DOHH2 (cell line): ENCODE measurements around the gene NUAK2.

Experiments
- H3F3A ChIP-seq: fragments of 200-600 bp; sonication (generic), shearing (Covaris generic); 2 replicates; pipeline ENCODE4 v1.6.0; 2016; ENCODE audit warnings: antibody characterized with exemption, mild to moderate bottlenecking; ENCODE audit not compliant: control insufficient read depth, insufficient read depth
- H3K27ac ChIP-seq: fragments of 200-600 bp; sonication (generic); 2 replicates; pipeline ENCODE4 v1.5.1; 2014; ENCODE audit warnings: low read depth, mild to moderate bottlenecking, low read length, moderate library complexity
- H3K27me3 ChIP-seq: fragments of 200-600 bp; sonication (generic); 2 replicates; pipeline ENCODE4 v1.6.1; 2014; ENCODE audit warnings: mild to moderate bottlenecking, low read length, mixed read lengths; ENCODE audit not compliant: control insufficient read depth
- H3K36me3 ChIP-seq: fragments of 200-600 bp; sonication (generic); 2 replicates; pipeline ENCODE4 v1.6.1; 2014; ENCODE audit warnings: mild to moderate bottlenecking, low read length, moderate library complexity, mixed read lengths; ENCODE audit not compliant: control insufficient read depth
- H3K4me1 ChIP-seq: fragments of 200-600 bp; sonication (generic); 2 replicates; pipeline ENCODE4 v1.6.1; 2014; ENCODE audit warnings: mild to moderate bottlenecking, low read length, mixed read lengths; ENCODE audit not compliant: control insufficient read depth
- H3K4me2 ChIP-seq: fragments of 200-600 bp; sonication (generic); 2 replicates; pipeline ENCODE4 v1.6.0; 2014; ENCODE audit warnings: mild to moderate bottlenecking, low read length, moderate library complexity
- H3K4me3 ChIP-seq: fragments of 200-600 bp; sonication (generic); 2 replicates; pipeline ENCODE4 v1.5.1; 2014; ENCODE audit warnings: mild to moderate bottlenecking, low read length, mixed read lengths
- H3K79me2 ChIP-seq: fragments of 200-600 bp; sonication (generic); 2 replicates; pipeline ENCODE4 v1.6.1; 2014; ENCODE audit warnings: mild to moderate bottlenecking, low read length, mixed read lengths; ENCODE audit not compliant: control insufficient read depth
- H3K9me2 ChIP-seq: fragments of 200-600 bp; sonication (generic); replicated peaks from 2 replicates; pipeline ENCODE4 v1.6.1; 2014; ENCODE audit warnings: mild to moderate bottlenecking, low read length, mixed read lengths; ENCODE audit not compliant: control insufficient read depth
- H3K9me3 ChIP-seq: fragments of 200-600 bp; sonication (generic); 2 replicates; pipeline ENCODE4 v1.6.1; 2014; ENCODE audit warnings: antibody characterized with exemption, low read length, mixed read lengths; ENCODE audit not compliant: control insufficient read depth, insufficient read depth
- H4K20me1 ChIP-seq: fragments of 200-600 bp; sonication (generic); 2 replicates; pipeline ENCODE4 v1.6.0; 2014; ENCODE audit warnings: low read depth, mild to moderate bottlenecking, antibody characterized with exemption, low read length, moderate library complexity; ENCODE audit not compliant: control insufficient read depth, insufficient read depth
- CTCF ChIP-seq: fragments of 200-600 bp; sonication (generic); IDR thresholded peaks from one replicate; pipeline ENCODE4 v1.5.1; 2014; ENCODE audit warnings: antibody characterized with exemption, mild to moderate bottlenecking, low read depth, low read length; ENCODE audit not compliant: poor library complexity, severe bottlenecking
- EZH2phosphoT487 ChIP-seq: fragments of 200-600 bp; sonication (generic); IDR thresholded peaks from 2 replicates; pipeline ENCODE4 v1.6.1; 2017; ENCODE audit warnings: borderline replicate concordance, mild to moderate bottlenecking, antibody characterized with exemption, low read length, moderate library complexity, mixed read lengths

NUAK2 gene

GRCh38 chr1:205339717-205340116, 18.2 kb upstream of the NUAK2 start:
- Histone ChIP-seq H3K4me1 (no peaks in the 10 kb centered on the region), H3K4me3 (no peak overlapping the region), H3K79me2 (no peaks in the 10 kb centered on the region), H3K27ac (no peak overlapping the region), H3K27me3 (peaks cover 38% of the 10 kb centered on the region), H4K20me1 (no peaks in the 10 kb centered on the region), H3K9me2 (no peaks in the 10 kb centered on the region), H3K9me3 (no peaks in the 10 kb centered on the region), H3K36me3 (no peaks in the 10 kb centered on the region), H3K4me2 (no peak overlapping the region), H3F3A (no peaks in the 10 kb centered on the region)
- no peak for TF ChIP-seq CTCF

GRCh38 chr1:205339197-205339702, 17.7 kb upstream of the NUAK2 start:
- Histone ChIP-seq H3K27ac (no peak overlapping the region), H3K9me2 (no peaks in the 10 kb centered on the region), H3K4me2 (no peak overlapping the region), H4K20me1 (no peaks in the 10 kb centered on the region), H3K27me3 (peaks cover 38% of the 10 kb centered on the region), H3K4me3 (no peak overlapping the region), H3K36me3 (no peaks in the 10 kb centered on the region), H3F3A (no peaks in the 10 kb centered on the region), H3K9me3 (no peaks in the 10 kb centered on the region), H3K79me2 (no peaks in the 10 kb centered on the region), H3K4me1 (no peaks in the 10 kb centered on the region)
- TF ChIP-seq EZH2phosphoT487 (no peak), CTCF (no peak)

DNA sequence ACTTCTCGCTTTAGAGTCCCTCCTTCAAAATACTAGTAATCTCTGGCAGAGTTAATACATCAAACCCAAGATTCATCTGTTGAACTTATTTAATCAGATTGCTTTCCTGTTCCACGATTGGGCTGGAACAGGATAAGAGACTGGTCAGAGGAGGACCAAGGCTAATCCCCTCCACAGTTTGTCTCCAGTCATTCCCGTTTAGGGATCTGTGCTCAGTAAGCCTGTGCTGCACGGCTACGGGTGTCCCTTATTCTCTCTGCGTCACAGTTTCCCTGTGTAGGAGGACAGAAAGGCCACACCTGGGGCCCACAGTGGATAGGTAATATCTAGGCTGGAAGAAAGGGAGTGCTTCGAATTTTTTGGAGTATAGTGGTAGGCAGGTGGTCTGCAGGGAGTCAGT, 16.5 kb upstream of the NUAK2 start:
- no peaks in the 10 kb centered on the region for H3K9me3 ChIP-seq
- H3K4me1 ChIP-seq = no peaks in the 10 kb centered on the region
- no peak for TF ChIP-seq CTCF
- TF ChIP-seq EZH2phosphoT487 = no peak
- H4K20me1 ChIP-seq = no peaks in the 10 kb centered on the region
- H3K36me3 ChIP-seq = no peaks in the 10 kb centered on the region
- no peak overlapping the region for H3K4me2 ChIP-seq
- H3K79me2 ChIP-seq = no peaks in the 10 kb centered on the region
- no peaks in the 10 kb centered on the region for H3K9me2 ChIP-seq
- H3K27ac ChIP-seq = no peak overlapping the region
- H3K4me3 ChIP-seq = no peak overlapping the region
- peaks cover 34% of the 10 kb centered on the region for H3K27me3 ChIP-seq
- no peaks in the 10 kb centered on the region for H3F3A ChIP-seq

GRCh38 chr1:205337481-205337880, 15.9 kb upstream of the NUAK2 start:
- Histone ChIP-seq H3K36me3 (no peaks in the 10 kb centered on the region), H3K27me3 (peaks cover 32% of the 10 kb centered on the region)
- TF ChIP-seq EZH2phosphoT487 (no peak), CTCF (no peak)

More at GRCh38 chr1:205337481-205337880, 15.9 kb upstream of the NUAK2 start:
- Histone ChIP-seq H3F3A (no peaks in the 10 kb centered on the region), H3K4me2 (no peak overlapping the region), H3K79me2 (no peaks in the 10 kb centered on the region), H3K9me3 (no peaks in the 10 kb centered on the region), H3K9me2 (no peaks in the 10 kb centered on the region), H3K27ac (no peak overlapping the region), H3K4me1 (no peaks in the 10 kb centered on the region), H3K4me3 (no peak overlapping the region), H4K20me1 (no peaks in the 10 kb centered on the region)
